Osteocyte (in vitro differentiated cells): ENCODE measurements around the gene FADS6. TPM values are rescaled to one million over a fixed set of nuclear protein-coding genes. Genes with fewer than 3 reads are reported as not detected.

Source experiments
- DNase-seq: peaks from one replicate; pipeline ENCODE4 v3.0.0; 2021; ENCODE audit warnings: mixed read lengths; ENCODE audit not compliant: unreplicated experiment; ENCODE audit errors: extremely low spot score
- H3K27ac Mint-ChIP-seq: one replicate; pipeline ENCODE4 v1.8.0; 2021; ENCODE audit warnings: mild to moderate bottlenecking, mixed read lengths; ENCODE audit not compliant: unreplicated experiment
- H3K27me3 Mint-ChIP-seq: one replicate; pipeline ENCODE4 v1.8.0; 2021; ENCODE audit warnings: mixed read lengths; ENCODE audit not compliant: unreplicated experiment
- H3K36me3 Mint-ChIP-seq: one replicate; pipeline ENCODE4 v1.8.0; 2021; ENCODE audit warnings: mixed read lengths; ENCODE audit not compliant: unreplicated experiment
- H3K4me1 Mint-ChIP-seq: one replicate; pipeline ENCODE4 v1.8.0; 2021; ENCODE audit warnings: mixed read lengths; ENCODE audit not compliant: unreplicated experiment
- H3K4me3 Mint-ChIP-seq: one replicate; pipeline ENCODE4 v1.8.0; 2021; ENCODE audit warnings: mild to moderate bottlenecking, moderate library complexity, mixed read lengths; ENCODE audit not compliant: unreplicated experiment
- H3K9me3 Mint-ChIP-seq: one replicate; pipeline ENCODE4 v1.8.0; 2021; ENCODE audit warnings: mixed read lengths; ENCODE audit not compliant: unreplicated experiment
- CTCF ChIP-seq: fragments of 200-600 bp; sonication (generic); IDR thresholded peaks from 2 replicates; pipeline ENCODE4 v1.5.0; 2021; ENCODE audit warnings: antibody characterized with exemption, mild to moderate bottlenecking, moderate library complexity
- total RNA-seq: library from RNA; stranded (reverse); gene quantifications from 2 replicates; pipeline ENCODE4 v1.2.1, GENCODE V29; 2021

FADS6 gene
- total RNA-seq, 1 donor from 2014 or later, result not detected

- Mint-ChIP-seq H3K4me1 (peaks cover 26% of the 10 kb centered on the region), H3K4me3 (no peak overlapping the region), H3K27me3 (no peaks in the 10 kb centered on the region), H3K27ac (peak overlapping the region; percentile 3), H3K9me3 (no peaks in the 10 kb centered on the region), H3K36me3 (no peaks in the 10 kb centered on the region)
- TF ChIP-seq CTCF, result no peak
- DNase-seq, result no peak
Measured at GRCh38 chr17:74842146-74842598, 51.3 kb downstream of the FADS6 start.

GRCh38 chr17:74840989-74841666, 52.3 kb downstream of the FADS6 start:
- Mint-ChIP-seq H3K4me3 (no peak overlapping the region), H3K27ac (peak overlapping the region; percentile 67), H3K4me1 (peaks cover 26% of the 10 kb centered on the region), H3K9me3 (no peaks in the 10 kb centered on the region), H3K36me3 (peaks cover 7% of the 10 kb centered on the region), H3K27me3 (no peaks in the 10 kb centered on the region)
- TF ChIP-seq CTCF, result no peak
- DNase-seq, result no peak

DNA sequence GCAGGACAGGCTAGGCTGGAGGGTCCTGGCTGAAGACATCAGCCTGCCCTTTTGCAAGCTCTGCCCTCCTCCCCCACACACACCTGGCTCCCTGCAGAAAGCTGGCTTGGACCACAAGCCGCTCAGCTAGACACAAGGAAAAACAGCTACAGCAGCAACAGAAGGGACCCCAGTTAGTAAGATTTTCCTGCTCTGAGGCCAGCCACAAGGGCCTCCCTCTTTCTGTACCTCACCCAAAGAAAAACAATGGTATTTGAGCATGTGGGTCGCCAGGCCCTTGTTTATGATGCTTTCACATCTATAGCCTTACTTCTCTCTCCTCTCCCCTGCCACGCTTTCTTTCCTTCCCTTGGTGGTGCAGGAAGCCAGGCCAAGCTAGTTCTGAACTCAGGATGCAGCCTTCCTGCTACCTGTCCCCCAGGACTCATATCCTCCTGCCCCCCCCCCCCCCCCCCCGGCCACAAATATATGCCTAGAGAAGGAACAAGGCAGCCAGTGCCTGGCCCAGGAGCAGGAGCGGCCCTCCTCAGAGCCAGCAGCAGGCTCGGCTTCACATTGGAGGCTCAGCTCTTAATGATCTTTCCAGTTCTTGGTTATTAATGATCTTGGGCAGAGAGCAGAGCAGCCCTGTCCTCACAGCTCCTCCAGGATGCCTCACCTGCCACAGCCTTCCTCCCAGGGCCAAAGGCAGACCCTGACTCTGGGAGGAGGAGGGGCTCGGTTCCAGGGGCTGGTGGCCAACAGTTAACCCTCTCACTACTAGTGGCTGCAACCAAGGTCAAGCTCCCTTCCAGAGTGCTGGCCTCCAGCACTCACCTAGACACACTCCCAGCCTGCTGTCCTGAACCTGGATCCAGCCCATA, 53.2 kb downstream of the FADS6 start:
- H3K27me3 Mint-ChIP-seq, result no peaks in the 10 kb centered on the region

GRCh38 chr17:74838274-74838673, 55.2 kb downstream of the FADS6 start:
- no peaks in the 10 kb centered on the region for H3K27me3 Mint-ChIP-seq
- DNase-seq, result no peak
- H3K4me1 Mint-ChIP-seq, result peaks cover 26% of the 10 kb centered on the region
- peaks cover 10% of the 10 kb centered on the region for H3K36me3 Mint-ChIP-seq
- no peak for TF ChIP-seq CTCF
- H3K9me3 Mint-ChIP-seq, result no peaks in the 10 kb centered on the region
- H3K4me3 Mint-ChIP-seq, result no peak overlapping the region
- no peak overlapping the region for H3K27ac Mint-ChIP-seq

More for the DNA sequence above, 53.2 kb downstream of the FADS6 start:
- DNase-seq, result no peak
- H3K4me3 Mint-ChIP-seq, result no peak overlapping the region
- peak overlapping the region; percentile 67 for H3K27ac Mint-ChIP-seq
- H3K4me1 Mint-ChIP-seq, result peaks cover 26% of the 10 kb centered on the region
- H3K36me3 Mint-ChIP-seq, result peaks cover 10% of the 10 kb centered on the region
- TF ChIP-seq CTCF, result no peak
- no peaks in the 10 kb centered on the region for H3K9me3 Mint-ChIP-seq
